Choroid plexus epithelial cell (primary cell): ENCODE data around the gene WWOX.

Source experiments
- DNase-seq: peaks from one replicate; pipeline ENCODE4 v3.0.0-alpha.2; 2010; ENCODE audit warnings: low read depth
- H3K4me3 ChIP-seq: 2 replicates; pipeline ENCODE4 v1.5.1; 2011; ENCODE audit warnings: low read depth, mild to moderate bottlenecking, control low read depth, low read length, moderate library complexity
- TF ChIP-seq, protein P1 (sequence below): conservative IDR thresholded peaks from 2 replicates; pipeline ENCODE4 v1.5.1; 2011; ENCODE audit warnings: low read depth, mild to moderate bottlenecking, control low read depth, inconsistent platforms, low read length, moderate library complexity

The WWOX gene

DNA sequence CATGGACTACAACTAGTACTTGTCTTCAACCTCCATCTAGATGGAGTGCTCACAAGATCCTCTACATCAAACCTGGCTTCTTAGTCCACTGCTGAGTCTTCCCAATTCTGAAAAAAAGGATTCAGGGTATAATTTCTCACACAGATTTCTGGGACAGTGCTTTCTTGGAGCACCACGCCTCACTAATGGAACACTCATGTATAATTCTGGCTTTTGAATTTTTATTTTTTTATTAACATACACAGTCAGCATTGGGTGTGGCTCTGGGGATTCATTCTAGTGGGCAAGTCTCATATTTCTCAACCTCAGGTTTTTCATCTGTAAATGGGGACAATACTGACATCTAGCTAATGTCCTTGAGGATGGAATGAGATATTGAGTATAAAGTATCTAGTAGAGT is 696.0 kb downstream of the WWOX start:
- TF ChIP-seq, protein P1, sequence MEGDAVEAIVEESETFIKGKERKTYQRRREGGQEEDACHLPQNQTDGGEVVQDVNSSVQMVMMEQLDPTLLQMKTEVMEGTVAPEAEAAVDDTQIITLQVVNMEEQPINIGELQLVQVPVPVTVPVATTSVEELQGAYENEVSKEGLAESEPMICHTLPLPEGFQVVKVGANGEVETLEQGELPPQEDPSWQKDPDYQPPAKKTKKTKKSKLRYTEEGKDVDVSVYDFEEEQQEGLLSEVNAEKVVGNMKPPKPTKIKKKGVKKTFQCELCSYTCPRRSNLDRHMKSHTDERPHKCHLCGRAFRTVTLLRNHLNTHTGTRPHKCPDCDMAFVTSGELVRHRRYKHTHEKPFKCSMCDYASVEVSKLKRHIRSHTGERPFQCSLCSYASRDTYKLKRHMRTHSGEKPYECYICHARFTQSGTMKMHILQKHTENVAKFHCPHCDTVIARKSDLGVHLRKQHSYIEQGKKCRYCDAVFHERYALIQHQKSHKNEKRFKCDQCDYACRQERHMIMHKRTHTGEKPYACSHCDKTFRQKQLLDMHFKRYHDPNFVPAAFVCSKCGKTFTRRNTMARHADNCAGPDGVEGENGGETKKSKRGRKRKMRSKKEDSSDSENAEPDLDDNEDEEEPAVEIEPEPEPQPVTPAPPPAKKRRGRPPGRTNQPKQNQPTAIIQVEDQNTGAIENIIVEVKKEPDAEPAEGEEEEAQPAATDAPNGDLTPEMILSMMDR: no peak
- no peak for DNase-seq
- H3K4me3 ChIP-seq: no peak overlapping the region

DNA sequence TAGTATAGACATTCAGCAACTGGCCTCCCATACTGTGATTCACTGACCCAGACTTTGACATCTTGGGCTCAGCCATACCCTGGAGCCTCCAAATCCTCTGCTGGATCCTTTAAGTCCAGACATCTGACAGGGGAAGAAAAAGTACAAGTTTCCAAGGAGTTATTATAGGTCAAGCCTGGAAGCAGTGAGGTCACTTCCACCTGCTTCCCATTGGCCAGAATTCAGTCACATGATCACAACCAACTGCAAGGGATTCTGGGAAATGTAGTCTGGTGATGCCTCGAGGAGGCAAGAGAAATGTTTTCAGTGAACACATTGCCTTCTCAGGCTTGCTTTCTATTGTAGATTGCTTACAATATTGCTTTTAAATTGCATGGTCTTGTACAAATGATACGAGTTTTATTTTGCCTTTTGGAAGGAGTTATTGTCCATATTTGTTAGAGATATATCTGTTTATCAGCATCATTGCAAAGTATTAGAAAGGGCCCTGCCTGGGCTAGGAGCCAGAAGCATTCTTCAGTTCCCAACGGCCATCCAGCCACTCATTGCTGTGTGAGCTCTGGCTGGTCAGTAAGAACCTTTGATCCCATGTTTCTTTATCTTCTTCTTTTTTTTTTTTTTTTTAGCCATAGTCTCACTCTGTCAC is 696.9 kb downstream of the WWOX start:
- TF ChIP-seq, protein P1: no peak
- no peak for DNase-seq
- no peak overlapping the region for H3K4me3 ChIP-seq

DNA sequence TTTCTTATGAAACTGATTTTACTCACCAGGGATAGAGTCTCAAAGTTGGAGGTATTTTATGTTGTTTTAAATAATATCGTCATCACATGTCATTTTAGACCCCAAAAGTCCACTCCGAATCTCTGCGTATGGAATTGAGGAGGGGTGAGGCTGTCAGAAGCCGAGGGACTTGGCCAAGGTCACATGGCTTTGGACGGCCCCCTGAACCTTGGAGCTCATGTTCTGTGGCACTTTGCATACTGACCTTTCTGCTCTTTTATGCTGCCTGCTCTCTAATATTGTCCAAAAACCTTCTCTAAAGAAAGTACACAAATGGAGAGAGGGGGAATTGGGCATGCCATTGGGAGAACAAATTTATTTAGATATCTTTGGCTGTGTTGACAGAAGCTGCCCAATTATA is 700.0 kb downstream of the WWOX start:
- H3K4me3 ChIP-seq: no peak overlapping the region
- DNase-seq: no peak
- TF ChIP-seq, protein P1: no peak

DNA sequence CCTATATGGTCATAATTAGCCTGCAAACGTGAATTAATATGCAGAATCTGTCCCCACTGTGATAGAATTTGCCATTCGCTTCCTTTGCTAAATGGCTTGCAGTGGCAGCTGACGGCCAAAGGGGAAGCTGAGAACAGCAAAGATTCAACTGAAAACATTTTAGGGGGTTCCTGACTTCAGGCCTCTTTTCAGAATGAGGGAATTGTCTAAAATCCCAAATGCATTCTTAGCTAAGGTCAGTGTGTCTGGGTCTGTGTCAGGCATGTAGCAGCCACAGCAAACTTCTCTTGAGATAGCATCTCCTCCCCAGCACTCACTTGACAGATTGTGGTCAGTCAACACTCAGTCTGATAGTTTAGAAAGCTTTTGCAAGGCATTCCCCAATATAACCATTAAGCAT is 701.1 kb downstream of the WWOX start:
- TF ChIP-seq, protein P1: no peak
- DNase-seq: no peak
- no peak overlapping the region for H3K4me3 ChIP-seq

DNA sequence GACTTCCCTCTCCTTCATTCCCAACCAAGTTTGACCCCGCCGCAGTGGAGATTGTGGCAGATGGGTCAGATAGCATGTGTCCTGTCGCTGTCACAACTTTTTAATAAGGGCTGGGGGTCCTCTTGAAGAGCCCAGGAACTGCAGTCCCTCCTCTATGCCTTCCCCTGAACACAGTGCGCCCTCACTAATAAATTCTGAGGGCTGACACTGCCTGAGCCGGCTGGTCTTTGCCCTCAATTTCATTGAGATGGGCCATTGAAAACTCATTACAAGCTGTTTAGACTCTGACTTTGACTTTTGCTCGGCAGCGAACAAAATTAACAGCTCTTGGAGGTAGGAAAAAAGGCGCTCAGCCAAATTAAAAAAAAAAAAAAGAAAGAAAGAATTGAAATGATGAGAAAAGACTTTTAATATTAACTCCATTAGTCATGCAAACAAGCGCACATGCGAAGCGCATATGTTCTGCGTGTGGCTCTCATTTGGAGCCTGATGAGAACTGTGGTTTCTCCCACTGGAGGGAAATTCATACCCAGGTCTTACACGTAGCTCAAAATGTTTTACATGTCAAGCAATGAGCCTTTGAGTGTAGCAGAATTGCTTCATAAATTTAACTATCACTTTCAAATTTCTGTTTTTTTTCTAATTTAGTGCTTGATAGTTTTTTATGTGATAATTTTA is 704.7 kb downstream of the WWOX start:
- TF ChIP-seq, protein P1: no peak
- no peak for DNase-seq

DNA sequence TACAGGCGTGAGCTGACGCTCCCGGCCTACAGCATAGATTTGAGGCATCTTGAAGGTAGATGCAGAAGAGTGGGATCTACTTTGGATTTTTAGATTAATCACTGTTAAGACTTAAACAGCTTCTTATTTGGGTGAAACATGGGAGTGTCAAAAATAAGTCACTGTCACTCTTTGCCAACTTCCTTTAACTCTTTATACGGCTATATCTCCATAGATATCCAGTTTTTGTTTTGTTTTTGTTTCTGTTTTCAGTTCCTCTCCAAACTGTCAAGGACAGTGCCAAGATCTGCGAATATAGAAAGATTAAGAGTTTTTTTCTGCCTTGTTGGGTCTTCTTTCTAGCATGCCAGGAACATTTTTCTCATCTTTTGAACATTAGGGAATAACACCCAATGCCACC is 706.1 kb downstream of the WWOX start:
- TF ChIP-seq, protein P1: no peak
- no peak overlapping the region for H3K4me3 ChIP-seq
- DNase-seq: no peak

More for the DNA sequence above, 704.7 kb downstream of the WWOX start:
- H3K4me3 ChIP-seq: no peak overlapping the region

DNA sequence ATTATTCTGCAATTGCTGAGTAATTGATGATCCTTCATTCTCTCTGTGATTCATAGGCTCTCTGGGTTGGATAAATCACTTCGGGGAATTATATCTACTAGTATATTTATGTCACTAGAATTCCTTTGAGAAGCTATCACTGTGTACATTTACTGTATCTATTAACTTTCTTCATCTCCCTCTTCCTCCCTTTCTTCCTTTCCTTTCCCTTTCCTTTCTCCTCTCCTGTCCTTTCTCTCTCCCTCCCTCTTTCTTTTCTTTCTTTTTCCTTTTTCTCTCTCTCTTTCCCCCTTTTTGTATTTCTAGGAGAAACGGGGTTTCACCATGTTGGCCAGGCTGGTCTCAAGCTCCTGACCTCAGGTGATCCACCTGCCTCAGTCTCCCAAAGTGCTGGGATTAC is 711.8 kb downstream of the WWOX start:
- H3K4me3 ChIP-seq: no peak overlapping the region
- DNase-seq: no peak
- TF ChIP-seq, protein P1: no peak
